Bladder microvascular endothelial cell (primary cell): ENCODE measurements around the gene SYN1. TPM values are rescaled to one million over a fixed set of nuclear protein-coding genes. Genes with fewer than 3 reads are reported as not detected.

ENCODE experiments used
- total RNA-seq: library from RNA; depleted of rRNA; stranded (reverse); fragments of >200 nt; gene quantifications from 2 replicates; pipeline ENCODE4 v1.2.3, GENCODE V29; 2014

Gene SYN1
- total RNA-seq = under 0.01 TPM in 1 of 2 replicates, not detected in the other

DNA sequence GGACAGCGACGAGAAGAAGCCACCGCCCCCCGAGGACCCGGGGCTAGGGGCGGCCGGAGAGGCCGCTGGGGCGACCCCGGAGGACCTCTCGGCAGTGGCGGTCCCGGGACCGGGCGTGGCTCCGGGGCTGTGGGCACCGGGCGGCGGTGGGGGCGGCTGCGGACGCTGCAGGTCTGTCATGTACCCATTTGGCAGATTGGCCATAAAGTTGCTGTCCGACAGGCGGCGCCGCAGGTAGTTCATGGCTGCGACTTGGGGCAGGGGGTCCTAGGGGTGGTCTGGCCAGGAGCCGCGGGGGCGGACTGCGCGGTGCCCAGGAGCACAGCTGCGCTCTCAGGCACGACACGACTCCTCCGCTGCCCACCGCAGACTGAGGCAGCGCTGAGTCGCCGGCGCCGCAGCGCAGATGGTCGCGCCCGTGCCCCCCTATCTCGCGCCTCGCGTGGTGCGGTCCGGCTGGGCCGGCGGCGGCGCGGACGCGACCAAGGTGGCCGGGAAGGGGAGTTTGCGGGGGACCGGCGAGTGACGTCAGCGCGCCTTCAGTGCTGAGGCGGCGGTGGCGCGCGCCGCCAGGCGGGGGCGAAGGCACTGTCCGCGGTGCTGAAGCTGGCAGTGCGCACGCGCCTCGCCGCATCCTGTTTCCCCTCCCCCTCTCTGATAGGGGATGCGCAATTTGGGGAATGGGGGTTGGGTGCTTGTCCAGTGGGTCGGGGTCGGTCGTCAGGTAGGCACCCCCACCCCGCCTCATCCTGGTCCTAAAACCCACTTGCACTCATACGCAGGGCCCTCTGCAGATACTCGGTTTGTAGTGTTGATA is at the start of gene SYN1:
Gene SYN1 (minus strand): TSS at position 372 of the 817 bp plus-strand sequence. CDS start 129 bp downstream, at position 243.

DNA sequence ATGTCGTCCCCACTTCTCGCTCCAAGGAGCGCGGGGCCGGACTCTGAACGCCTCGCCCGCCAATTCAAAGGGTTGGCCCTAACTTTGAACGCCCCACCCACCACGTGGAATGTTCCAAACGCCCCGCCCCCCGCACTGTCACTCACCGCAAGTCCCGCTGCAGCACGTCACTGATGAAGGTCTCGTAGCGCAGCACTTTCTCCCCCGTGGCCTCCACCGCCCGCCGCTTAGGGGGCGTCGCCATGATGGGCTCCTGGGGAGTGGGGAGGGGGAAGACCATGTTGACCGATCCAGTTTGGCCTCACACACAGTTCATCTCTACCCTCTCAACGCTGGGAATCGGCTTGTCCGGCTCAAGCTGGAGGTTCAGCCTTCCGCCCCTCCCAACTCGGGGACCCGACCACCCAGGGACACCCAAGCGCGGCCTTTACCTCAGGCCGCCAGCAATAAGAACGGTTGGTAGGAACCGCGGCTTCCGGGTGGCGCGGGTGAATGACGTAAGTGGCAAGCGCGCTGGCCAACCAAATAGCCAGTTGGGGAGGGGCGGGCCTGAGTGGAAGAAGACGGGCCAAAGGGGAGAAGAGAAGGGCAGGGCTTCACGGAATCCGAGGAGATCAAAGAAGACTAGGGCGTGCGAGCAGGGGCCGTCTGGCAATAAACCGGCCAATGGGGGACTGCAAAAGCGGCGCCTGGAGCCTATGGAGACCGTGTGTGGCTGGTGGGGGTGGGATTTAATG is 39.2 kb upstream of the SYN1 start, which contains the start of gene UXT:
Gene UXT (minus strand): TSS at position 497 of the 737 bp plus-strand sequence. CDS start 253 bp downstream, at position 244.

DNA sequence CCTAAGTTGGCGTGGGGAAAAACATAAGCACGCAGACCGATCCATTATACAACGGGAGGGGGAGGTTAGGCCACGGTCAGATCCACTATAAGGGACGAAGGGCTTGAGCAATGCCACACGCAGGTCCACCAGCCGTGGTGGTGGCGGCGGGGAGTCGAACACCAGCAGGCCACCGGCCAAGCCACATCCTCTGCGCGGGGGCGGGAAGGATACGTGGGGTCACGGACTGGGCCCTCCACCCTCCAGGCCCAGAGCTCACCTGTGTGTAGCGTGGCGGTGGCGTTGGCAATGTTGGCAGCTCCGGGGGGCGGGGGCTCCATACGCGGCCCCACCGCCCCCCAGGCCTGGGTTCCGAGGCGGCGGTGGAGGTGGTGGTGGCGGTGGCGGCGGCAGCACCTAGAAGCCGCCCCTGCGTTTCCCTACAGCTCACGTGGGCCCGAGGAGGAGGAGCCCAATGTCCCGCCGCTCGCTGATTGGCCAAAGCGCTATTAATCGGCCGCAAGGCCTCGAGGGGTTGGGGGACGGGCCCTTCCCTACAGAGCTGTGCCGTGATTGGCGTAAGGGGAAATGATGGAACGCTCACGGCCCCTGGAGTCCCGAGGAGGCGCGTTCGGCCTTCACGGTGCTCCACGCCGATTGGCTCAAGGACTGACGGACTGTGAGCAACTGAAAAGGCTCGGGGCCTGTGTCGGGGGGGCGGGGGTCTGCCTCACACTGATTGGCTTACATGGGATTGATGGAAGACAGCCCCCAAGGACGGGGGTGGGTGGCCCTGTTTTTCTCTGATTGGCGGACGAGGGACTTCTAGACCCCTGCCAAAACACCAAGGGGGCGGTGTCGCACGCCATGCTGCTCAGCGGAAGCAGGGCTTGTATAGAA is 30.7 kb upstream of the SYN1 start, which contains the start of gene ELK1:
Gene ELK1 (minus strand): TSS at position 400 of the 879 bp plus-strand sequence. CDS start 9,122 bp downstream, outside the sequence.

DNA sequence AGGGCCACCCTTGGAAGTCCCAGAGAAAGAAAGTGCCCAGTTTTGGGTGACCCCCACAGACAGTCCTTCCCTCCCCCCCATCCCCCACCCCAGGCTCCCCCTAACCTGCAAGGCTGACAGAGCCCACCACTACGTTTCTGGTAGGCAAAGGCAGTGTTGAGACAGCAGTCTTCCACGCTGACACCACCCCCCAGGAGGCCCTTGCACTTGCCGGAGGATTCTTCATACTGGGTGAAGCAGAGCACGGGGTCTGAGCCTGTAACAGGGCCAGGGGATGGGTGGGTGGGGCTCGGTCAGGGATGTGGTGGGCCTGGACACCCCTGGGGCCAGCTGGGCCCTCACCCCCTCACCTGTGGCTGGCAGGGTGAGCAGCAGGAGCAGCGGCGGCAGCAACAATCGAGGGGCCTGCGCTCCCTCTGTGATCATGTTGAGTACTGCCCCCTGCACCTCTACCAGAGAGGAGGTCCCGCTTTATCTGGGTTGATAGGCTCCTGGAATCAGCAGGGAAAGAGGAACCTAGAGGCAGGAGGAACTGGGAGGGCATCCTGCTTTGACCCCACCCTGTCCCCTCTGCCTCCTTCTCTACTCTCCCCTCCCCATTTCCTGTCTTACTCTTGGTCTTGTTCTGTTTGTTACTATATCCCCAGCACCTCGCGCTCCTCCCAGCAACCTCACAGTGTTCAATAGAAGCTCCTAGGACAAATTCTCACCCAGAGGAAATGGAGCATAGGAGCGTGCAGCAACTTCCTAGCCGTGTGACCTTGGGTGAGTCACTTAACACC is 10.0 kb upstream of the SYN1 start, which contains the start of gene CFP:
Gene CFP (minus strand): TSS at position 512 of the 782 bp plus-strand sequence. CDS start 86 bp downstream, at position 426.

DNA sequence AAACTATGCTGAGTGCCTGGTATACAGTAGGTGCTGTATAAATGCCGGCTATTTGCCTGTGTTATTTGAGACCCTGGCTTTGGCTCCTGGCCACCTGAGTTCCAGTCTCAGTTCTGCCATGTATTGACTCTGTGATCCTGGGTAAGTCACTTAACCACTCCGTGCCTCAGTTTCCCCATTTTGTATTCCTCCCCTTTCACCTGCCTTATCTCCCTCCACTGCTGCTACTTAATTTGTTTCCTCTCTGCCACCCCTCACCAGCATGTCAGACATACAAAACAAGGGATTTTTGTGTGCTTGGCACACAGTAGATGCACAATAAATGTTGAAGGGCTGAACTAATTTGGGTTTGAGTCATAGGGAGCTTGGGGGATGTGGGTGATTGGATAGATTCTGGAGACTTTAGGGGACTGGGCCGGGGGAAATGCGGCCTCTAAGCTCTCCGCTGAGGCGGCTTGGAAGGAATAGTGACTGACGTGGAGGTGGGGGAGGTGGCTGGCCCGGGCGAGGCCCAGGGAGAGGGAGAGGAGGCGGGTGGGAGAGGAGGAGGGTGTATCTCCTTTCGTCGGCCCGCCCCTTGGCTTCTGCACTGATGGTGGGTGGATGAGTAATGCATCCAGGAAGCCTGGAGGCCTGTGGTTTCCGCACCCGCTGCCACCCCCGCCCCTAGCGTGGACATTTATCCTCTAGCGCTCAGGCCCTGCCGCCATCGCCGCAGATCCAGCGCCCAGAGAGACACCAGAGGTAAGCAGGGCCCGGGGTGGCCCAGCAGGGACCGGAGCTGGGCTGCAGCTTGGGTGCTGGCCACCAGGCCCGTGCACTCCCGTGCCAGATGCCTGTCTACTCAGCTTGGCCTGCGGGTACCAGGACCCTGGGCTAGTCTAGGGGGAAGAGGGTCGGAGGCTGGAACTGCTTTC is 37.7 kb downstream of the SYN1 start, which contains the start of gene TIMP1:
Gene TIMP1 (plus strand): TSS at position 706 of the 917 bp plus-strand sequence. CDS start 980 bp downstream, outside the sequence.

DNA sequence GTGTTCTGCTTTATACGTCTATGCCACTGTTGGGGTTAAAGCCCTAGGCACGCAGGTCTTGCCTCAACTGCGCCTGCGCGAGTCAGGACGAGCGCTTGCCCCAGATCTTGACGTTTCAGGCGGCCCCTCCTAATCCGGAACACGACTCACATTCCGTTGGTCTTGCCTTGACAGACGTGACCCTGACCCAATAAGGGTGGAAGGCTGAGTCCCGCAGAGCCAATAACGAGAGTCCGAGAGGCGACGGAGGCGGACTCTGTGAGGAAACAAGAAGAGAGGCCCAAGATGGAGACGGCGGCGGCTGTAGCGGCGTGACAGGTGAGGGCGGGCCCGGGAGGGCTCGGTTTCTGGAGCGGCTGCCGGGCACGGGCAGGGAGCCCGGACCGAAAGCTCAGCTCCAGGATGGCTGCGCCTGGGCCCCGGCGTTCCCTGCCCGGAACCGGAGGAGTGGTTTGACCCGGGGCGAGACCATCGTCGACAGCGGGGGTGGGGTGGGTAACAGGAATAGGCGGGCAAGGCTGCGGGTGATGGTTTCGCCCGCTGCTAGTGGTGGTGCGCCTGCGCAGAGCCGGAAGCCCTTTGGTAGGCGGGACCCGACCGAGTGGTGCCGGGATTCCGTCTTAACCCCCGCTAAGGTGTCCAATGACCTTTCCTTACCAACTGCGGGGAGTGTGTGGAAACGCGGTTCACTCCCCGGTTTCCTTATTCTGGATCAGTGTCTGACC is 58.6 kb downstream of the SYN1 start, which contains the start of gene ARAF:
Gene ARAF (plus strand): TSS at position 272 of the 725 bp plus-strand sequence. CDS start 1,763 bp downstream, outside the sequence.

Other genes with a start within 250 kb of the SYN1 start
- 0.06 TPM in 1 of 2 replicates, not detected in the other for gene ZNF157, start 249.3 kb downstream of the SYN1 start, total RNA-seq
- gene ZNF41, start 136.6 kb downstream of the SYN1 start, total RNA-seq = 4.7 and 7.6 TPM in 2 replicates
- gene ARAF, start 58.7 kb downstream of the SYN1 start, total RNA-seq = 6.8 and 16.7 TPM in 2 replicates
- 40.2 and 56.6 TPM in 2 replicates for gene TIMP1, start 37.4 kb downstream of the SYN1 start, total RNA-seq
- 0.06 and 0.49 TPM in 2 replicates for gene CFP, start 10.1 kb upstream of the SYN1 start, total RNA-seq
- gene ELK1, start 30.7 kb upstream of the SYN1 start, total RNA-seq = 6.5 and 11.9 TPM in 2 replicates
- 80.1 and 91.6 TPM in 2 replicates for gene UXT, start 39.3 kb upstream of the SYN1 start, total RNA-seq
- gene ZNF81, start 217.0 kb upstream of the SYN1 start, total RNA-seq = 2.8 and 7.9 TPM in 2 replicates